T-helper 22 cell (primary cell): Measurements from ENCODE around the gene NUP93.
"Not testable (repeated sequence)": the region's sequence is repeated elsewhere in the genome, so short reads cannot be mapped to it uniquely, and the experiment has no call there.

Experiments
- DNase-seq: peaks from one replicate; pipeline ENCODE4 v3.0.0-alpha.2; 2020; ENCODE audit warnings: low read depth

NUP93 gene

DNA sequence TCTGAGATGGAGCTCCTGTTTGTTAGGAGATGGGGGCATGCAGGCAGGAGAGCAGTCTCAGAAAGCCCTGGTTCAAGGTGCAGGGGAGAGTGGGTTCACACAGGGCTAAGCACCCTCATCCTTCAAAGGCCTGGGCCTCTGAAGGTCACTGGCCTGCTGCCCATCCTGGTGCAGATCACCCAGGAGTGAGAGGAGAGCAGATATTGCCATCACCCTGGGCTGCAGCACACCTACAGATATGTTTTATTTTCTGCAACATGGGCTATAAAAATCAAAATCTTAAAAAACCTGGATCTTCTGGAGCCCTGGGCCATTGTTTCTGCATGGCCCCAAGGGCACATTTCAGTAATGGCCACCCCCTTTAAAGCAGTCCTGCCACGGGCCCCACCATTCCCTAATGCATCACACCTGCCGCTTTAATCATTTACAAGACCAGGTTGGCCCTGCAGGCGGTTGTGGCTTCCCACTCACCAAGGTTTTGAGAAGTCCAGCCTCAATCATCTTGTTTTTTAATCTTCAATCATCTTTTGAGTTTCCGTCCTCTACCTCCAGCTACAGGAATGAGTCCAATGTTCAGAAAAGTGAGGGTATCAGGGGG, 20.4 kb upstream of the NUP93 start:
- DNase-seq, result no peak

DNA sequence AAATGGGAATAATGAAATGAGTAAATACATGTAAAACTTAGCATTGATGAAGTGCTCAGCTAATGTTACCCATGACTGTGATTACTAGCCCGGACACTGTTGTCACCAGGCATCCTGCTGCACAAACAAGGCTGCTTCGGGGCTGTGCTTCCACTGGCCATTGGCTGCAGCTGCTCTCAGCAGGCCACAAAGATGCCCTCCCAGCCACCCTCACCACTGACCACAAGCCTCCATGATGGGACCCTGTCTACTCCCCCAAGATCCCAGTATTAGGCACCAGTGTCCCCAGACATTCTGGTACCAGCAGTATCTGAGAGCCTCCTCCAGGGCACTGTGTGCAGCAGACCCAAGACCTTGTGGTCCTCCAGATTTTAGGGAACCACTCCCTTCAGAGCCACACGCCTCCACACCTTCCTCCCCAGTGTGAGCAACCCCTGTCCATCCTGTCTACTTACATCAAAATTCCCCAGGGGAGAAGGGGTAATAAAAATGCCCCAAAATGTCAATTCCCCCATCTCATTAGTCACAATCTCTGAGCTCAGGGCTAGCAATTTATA, 19.7 kb upstream of the NUP93 start:
- DNase-seq, result no peak

DNA sequence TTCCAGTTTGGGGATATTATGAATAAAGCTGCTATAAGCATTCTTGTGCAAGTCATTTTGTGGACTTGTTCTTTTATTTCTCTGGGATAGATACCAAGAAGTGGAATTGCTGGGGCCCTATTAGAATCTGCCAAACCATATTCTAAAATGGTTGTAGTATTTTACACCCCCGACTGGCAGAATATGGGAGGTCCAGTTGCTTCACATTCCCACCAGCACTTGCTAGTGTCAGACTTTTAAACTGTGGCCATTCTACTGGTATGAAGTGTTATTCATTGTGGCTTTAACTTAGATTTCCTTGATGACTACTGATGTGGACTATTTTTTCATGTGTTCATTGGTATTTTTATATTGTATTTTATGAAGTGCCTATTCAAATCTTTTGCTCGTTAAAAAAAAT, 18.1 kb upstream of the NUP93 start:
- DNase-seq, result no peak

DNA sequence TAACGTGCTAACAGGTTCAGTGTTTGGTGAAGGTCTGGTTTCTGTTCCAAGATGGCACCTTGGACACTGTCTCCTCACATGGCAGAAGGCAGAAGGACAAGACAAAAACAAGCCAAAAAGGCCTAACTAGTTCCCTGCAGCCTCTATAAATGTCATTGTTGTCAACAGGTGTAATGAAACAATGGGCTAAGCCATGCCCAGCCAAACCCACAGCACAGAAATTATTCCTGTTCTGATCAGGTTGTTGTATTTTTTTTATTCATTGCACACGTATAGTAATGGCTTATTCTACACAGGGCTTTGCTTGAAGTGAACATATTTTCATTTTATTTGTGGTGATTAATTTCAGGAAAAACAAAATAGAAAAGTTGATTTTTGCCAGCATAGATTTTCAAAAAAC, 16.1 kb upstream of the NUP93 start:
- no peak for DNase-seq

DNA sequence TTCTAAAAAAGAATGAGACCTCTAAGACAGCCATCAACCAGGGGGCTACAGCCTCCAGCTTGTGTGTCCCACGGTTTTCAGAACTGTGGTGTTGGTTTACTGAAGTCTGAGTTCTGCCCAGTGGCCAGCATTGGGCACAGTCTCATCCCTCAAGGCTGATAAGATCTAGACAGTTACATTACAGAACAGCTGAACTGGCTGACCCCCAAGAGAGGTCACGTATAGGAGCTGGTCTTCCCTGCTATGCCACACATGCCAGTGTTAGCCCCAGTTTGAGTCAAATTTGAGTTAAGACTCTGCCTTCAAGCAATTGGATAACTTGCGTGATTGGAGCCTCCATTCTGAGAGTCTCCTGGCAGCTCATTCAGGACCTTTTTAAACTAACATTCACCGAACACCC, 14.8 kb upstream of the NUP93 start:
- DNase-seq, result no peak

DNA sequence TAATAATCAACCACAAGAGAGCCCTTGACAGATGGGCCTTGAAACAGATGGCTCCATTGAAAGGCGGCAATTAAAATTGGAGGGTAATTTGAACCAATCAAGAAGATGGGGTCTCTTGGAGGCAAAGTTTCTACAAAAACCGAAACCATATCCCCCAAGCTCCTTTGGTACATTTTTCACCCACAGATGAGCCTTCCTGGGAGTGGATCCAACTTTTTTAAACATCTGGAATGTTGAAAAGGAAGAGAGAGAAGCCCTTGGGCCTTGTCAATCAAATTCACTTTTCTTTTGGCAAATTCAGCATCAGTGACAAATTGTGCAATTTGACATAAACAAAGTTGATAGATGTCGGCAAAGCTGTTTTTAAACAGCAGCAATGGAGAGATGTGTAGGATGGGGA, 13.2 kb upstream of the NUP93 start:
- no peak for DNase-seq

DNA sequence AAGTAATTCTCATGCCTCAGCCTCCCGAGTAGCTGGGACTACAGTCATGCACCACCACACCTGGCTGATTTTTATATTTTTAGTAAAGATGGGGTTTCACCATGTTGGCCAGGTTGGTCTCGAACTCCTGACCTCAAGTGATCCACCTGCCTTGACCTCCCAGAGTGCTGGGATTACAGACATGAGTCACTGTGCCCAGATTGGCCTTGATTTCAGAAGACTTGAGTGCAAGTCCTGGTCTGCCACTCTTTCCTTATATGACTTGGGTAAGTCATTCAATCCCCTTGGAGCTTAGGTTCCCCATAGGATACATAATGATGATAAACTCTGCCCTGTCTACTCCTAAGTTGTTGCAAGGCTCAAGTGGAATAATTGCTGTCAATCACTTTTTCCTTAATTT, 12.4 kb upstream of the NUP93 start:
- DNase-seq, result not testable (repeated sequence)

DNA sequence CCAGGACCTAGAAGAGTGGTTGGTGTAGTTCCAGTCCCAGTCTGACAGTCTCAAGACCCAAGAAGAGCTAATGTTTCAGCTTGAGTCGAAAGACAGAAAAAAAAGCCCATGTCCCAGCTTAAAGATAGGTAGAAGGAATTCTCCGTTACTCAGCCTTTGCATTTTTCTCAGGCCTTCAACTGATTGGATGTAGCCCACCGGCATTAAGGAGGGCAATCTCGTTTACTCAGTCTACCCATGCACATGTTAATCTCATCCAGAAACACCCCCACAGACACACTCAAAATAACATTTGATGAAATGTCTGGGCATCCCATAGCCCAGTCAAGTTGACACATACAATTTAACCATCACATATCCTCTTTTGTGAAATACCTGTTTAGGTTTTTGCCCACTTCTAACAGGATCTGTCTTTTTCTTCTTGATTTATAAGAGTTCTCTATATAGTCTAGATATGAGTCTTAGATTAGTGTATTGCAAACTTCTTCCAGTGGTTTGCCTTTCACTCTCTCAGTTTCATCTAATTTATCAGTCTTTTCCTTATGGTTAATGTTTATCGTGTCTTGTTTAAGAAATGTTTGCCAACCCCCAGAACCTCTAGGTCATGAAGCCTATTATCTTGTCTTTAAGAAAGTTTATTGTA, 7.6 kb upstream of the NUP93 start:
- no peak for DNase-seq

DNA sequence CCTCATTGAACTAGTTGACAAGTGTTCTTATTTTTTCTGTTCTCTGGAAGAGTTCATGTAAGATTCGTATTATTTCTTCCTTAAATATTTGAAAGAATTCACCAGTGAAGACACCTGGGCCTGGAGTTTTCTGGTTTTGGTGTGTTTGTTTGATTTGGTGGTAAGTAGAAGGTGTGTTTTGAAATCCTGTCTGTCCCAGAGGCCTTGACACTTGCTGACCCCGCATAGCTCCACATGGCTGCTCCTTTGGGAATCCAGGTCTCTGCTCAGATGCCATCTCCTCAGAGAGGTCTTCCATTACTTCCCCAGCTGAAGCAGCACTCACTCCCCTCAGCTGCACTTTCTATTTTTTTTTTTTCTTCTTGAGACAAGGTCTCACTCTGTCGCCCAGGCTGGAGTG, 5.7 kb upstream of the NUP93 start:
- DNase-seq, result no peak

DNA sequence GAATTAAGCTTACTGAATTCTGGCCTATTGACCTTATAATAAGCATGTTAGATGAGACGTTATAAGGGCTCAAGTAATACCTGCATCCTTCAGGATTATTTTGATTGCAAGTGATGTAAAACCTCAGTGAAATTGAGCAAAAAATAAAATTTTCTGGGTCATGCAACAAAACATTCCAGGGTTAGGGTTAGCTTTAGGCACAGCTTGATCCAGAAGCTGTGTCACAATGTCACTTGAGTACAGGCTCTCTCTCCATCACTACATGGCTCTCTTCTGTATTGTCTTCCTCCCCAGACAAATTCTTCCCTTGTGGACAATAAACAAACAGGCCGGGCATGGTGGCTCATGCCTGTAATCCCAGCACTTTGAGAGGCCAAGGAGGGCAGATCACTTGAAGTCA, 3.6 kb upstream of the NUP93 start:
- no peak for DNase-seq

DNA sequence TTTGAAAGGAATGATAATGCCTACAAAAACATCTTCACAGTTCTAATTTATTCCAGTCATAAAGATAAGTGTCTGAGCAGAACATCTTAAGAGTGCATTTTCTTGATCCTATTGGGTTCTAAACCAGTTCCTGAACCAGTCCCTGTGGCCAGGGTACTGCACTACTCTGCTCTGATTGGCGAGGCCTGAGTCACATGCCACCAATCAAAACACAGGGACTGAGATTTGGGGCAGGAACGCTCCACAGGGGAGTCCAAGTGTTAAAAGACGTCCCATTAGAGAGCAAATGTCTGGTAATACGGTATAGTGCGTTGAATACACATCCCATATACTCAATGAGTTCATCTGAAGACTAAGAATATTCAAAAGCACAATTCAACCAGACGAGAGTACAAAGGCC, 3.0 kb upstream of the NUP93 start:
- DNase-seq, result no peak

DNA sequence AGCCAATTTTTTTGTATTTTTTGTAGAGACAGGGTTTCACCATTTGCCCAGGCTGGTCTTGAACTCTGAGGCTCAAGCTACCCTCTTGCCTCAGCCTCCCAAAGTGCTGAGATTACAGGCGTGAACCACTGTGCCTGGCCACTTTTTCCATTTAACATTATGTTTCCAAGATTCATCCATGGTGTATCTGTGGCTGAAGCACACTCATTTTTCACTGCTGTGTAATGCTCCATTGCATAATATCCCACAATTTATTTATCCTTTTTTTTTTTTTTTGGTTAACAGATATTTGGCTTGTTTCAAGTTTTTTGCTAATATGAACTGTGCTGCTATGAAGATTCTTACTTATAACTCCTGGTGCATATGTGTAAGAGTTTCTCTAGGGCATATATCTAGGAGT, 1.9 kb upstream of the NUP93 start:
- no peak for DNase-seq

DNA sequence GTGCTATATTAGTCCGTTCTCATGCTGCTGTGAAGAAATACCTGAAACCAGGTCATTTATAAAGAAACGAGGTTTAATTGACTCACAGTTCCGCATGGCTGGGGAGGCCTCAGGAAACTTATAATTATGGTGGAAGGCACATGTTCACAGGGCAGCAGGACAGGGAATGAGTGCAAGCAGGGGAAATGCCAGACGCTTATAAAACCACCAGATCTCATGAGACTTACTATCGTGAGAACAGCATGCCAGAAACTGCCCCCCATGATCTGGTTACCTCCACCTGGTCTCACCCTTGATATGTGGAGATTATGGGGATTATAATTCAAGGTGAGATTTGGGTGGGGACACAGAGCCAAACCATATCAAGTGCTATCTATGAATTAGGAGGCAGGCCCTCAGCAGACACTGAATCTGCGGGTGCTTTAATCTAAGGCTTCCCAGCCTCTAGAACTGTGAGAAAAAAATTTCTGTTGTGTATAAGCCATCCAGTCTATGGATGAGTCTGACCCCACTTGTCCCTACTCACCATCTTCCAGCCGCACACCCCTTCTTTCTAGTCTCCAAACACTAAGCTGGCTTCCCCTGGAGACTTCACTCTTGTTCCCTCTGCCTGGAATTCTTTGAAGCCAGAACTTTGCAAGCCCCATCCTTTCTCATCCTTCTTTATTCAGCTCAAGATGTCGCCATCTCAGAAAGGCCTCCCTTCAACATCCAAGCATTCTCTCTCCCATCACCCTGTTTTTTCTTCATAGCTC, 772 bp upstream of the NUP93 start:
- DNase-seq, result no peak

DNA sequence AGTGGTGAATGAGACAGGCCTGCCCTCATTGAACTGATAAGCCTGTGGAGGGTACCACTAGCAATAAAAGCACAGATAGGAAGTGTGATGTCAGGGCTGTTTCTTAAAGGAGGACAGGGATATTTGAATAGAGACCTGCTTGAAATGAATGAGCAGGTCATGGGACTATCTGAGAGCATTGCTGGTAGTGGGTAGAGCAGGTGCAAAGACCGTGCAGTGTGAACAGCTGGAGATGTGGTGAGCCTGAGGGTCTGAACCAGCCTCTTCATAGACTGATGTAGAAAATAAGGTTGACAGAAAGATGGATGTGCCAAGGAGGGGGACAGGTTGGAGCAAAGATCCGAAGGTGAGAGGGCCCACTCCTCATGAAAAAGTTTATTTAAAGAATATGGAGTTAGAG, 2.4 kb downstream of the NUP93 start:
- no peak for DNase-seq

DNA sequence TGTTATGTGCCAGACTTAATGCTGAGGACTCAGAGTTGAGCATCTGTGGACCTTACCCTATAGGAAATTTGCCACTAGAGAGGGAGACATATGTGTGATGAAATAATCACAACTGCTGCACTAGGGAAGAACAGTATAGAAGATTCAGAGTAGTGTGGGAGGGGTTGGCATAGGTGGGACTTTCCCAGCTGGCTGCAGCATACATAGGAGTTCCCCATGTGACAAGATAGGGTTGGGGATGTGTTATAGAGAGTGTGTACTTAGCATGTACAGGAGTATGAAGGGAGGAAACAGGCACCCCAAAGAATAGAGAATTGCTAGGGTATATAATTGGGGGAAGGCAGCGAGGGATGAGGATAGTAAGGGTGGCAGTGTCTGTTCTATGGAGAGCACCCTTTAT, 2.9 kb downstream of the NUP93 start:
- no peak for DNase-seq

DNA sequence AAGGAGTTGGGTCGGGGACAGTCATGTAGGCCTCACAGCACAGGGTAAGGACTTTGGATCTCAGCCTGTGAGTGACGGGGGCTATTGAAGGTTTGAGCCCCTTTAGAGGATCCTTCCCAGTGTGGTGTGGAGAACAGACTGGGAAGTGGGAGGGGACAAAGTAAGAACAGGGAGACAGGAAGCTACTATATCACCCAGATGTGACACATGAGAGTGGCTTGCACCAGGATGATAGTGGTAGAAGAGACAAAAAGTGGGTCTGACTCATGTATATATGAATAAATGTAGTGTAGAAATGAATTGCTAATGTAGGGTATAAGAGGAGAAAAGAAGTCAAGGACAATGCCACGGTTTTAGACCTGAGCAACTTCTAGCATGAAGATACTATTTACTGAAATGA, 4.5 kb downstream of the NUP93 start:
- DNase-seq, result no peak

DNA sequence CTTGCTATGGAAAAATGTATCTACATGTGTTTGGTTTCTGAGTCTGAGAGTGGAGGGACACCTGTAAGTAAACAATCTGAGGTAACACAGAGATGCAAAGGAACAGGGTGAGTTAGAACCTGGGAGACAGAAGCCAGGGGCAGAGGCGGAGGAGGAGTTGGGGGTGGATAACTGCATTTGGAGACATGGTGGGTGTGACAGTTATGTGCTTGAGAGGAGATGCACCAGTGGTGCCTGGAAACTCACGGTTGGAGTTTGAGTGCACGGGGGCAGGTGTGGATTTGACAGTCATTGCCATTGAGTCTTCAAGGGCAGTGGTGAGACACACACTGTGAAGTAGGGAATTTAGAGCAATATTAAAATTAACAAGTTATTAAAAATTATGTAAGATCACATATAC, 6.5 kb downstream of the NUP93 start:
- DNase-seq, result no peak

DNA sequence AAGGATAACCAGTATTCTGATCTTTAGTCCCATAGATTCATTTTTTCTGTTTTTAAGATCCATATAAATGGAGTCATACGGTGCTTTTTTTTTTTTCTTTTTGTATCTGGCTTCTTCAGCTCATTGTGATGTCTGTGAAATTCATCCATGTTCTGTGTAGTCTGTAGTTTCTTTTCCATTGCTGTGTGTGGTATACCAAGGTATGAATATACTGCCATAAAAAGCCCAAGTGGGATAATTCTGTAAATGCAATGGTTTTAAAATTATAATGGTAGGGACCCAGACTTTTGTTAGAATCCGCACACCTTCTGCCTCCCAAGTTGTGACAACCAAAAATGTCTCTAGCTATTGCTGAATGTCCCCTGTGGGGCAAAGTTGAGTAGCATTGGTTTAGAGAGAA, 7.6 kb downstream of the NUP93 start:
- DNase-seq, result no peak

DNA sequence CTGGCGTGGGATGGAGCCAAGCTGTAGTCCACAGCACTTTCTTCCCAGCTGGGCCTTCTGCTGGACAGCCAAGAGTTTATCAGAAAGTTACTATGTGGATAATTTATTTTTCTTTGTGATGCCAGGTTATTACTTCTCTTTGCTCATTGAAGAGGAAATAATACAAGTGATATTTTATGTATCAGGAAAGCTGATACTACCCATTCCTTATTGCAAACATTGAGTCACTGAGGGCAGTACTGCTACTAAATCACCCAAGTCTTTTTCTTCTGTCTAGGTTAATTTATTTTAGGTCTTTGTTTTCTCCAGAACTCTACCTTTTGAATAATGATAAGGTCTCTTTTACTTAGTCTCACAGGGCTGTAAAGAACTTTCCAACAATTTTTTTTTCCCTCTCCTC, 8.3 kb downstream of the NUP93 start:
- no peak for DNase-seq

DNA sequence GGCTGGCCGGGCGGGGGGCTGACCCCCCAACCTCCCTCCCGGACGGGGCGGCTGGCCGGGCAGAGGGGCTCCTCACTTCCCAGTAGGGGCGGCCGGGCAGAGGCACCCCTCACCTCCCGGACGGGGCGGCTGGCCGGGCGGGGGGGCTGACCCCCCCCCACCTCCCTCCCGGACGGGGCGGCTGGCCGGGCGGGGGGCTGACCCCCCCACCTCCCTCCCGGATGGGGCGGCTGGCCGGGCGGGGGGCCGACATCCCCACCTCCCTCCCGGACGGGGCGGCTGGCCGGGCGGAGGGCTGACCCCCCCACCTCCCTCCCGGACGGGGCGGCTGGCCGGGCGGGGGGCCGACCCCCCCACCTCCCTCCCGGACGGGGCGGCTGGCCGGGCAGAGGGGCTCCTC, 9.4 kb downstream of the NUP93 start:
- DNase-seq, result not testable (repeated sequence)

DNA sequence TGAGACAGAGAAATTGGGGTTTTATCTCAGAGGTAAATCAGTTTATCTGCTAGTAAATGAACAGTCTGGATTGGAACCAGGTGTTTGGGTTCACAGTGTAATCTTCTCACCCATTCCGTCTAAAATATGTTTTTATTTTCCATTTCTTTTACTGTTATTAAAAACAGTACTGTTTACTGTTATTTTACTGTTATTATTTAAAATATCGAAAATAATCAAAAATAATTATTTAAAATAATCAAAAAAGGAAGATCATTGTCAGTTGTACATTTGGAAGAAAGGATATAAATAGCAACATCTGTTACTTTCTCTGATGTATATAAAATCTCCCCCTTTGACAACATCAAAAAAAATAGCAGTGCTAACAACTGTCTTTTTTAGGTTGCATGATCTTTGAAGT, 11.5 kb downstream of the NUP93 start:
- no peak for DNase-seq

DNA sequence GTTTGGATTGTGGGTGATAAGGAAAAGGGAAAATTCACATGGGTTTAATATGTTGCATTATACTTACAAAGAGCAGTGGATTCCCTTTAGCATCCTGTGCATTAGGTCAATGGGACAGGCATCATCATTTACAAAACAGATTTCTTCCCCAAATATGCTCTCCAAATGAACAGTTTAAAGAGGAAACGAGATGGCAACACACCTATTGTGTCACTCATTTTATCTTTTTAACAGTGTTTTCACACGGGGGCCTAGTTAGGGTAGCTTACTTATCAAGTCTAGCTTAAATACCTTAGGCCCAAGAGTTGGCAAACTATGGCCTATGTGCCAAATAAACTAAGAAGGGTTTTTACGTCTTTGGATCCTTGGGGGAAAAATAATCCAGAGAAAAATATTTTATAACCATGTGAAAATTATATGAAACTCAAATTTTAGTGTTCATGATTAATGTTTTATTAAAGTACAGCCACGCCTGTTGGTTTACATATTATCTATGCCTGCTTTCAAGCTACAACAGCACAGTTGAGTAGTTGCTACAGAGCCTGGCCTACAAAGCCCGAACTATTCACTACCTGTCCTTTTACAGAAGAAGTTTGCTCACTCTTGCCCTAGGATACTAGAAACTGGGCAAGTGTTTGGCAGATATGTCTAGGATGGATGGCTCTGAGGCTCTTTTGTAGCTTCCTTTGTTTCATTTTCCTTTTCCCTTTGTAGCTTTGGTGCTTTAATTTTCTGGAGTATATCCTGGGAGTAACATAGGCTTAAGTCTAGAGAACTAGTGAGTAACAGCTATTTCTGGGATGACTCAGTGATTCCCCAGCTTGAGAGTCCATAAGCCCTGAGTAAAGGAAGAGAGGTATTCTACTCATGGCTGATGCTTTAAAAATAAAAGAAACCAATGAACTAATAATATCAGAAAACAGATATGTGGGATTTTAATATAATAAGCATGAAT, 12.4 kb downstream of the NUP93 start:
- DNase-seq, result no peak
